Bone marrow (tissue), 2 donors: ENCODE results near the gene PTRH1.

Source experiments
- DNase-seq, 2 donors: peaks; one replicate each; lab custom pipeline; 2025; lab: John Stamatoyannopoulos, UW

Gene PTRH1

GRCh38 chr9:127697575-127697974 lies 17.9 kb downstream of the PTRH1 start:
- no peak for DNase-seq

GRCh38 chr9:127694890-127695720 lies 20.4 kb downstream of the PTRH1 start:
- DNase-seq = no peak

- DNase-seq = no peak
These were observed 21.8 kb downstream of the PTRH1 start for GRCh38 chr9:127693697-127694096.

- DNase-seq = no peak
These were observed 22.3 kb downstream of the PTRH1 start for GRCh38 chr9:127693143-127693542.

- DNase-seq = no peak
These were observed 23.4 kb downstream of the PTRH1 start for GRCh38 chr9:127692071-127692470.

GRCh38 chr9:127690735-127691134 lies 24.7 kb downstream of the PTRH1 start:
- DNase-seq = no peak

GRCh38 chr9:127689329-127690000 lies 26.0 kb downstream of the PTRH1 start:
- no peak for DNase-seq

GRCh38 chr9:127686461-127687393 lies 28.7 kb downstream of the PTRH1 start:
- no peak for DNase-seq

- DNase-seq = no peak
These were observed 30.9 kb downstream of the PTRH1 start for GRCh38 chr9:127684576-127684975.

GRCh38 chr9:127683723-127684122 lies 31.7 kb downstream of the PTRH1 start:
- no peak for DNase-seq

GRCh38 chr9:127682351-127683136 lies 32.9 kb downstream of the PTRH1 start:
- DNase-seq = no peak

GRCh38 chr9:127680846-127681245 lies 34.6 kb downstream of the PTRH1 start:
- no peak for DNase-seq

GRCh38 chr9:127680226-127680625 lies 35.2 kb downstream of the PTRH1 start:
- DNase-seq = no peak

- no peak for DNase-seq
These were observed 36.0 kb downstream of the PTRH1 start for GRCh38 chr9:127679506-127679905.

GRCh38 chr9:127676638-127677037 lies 38.8 kb downstream of the PTRH1 start:
- no peak for DNase-seq

GRCh38 chr9:127673234-127673633 lies 42.2 kb downstream of the PTRH1 start:
- DNase-seq = no peak

- no peak for DNase-seq
These were observed 47.6 kb downstream of the PTRH1 start for GRCh38 chr9:127667906-127668305.

- no peak for DNase-seq
These were observed 48.2 kb downstream of the PTRH1 start for GRCh38 chr9:127667127-127667844.

GRCh38 chr9:127664678-127665507 lies 50.6 kb downstream of the PTRH1 start:
- DNase-seq = no peak

GRCh38 chr9:127664324-127664677 lies 51.2 kb downstream of the PTRH1 start:
- no peak for DNase-seq
